ENCODE results near the gene IFNK.

The IFNK gene

DNA sequence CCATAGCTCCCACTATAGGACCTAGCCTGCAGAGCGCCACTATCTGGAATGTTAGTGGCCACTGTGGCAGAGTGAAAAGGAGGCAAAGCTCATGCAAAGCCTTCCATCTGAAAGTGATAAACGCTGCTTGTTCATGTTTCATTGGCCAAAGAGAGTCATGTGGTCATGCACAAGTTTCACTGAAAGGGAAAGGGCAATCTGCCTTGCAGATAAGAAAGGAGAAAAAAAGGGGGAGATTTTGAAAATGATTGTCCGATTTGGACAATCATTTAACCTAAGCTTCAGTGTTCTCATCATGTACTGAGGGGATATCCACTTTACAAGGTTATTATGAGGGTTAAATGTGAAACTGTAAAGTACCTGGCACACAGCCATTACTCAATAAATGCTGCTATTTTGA, 14.6 kb downstream of the IFNK start:
- H3K4me3 ChIP-seq (ENCODE audit: low read length), result no peak overlapping the region
- no peak for TF ChIP-seq ZNF274 (IDR thresholded peaks at IDR 0.05; ENCODE audit: low read depth, low read length)

DNA sequence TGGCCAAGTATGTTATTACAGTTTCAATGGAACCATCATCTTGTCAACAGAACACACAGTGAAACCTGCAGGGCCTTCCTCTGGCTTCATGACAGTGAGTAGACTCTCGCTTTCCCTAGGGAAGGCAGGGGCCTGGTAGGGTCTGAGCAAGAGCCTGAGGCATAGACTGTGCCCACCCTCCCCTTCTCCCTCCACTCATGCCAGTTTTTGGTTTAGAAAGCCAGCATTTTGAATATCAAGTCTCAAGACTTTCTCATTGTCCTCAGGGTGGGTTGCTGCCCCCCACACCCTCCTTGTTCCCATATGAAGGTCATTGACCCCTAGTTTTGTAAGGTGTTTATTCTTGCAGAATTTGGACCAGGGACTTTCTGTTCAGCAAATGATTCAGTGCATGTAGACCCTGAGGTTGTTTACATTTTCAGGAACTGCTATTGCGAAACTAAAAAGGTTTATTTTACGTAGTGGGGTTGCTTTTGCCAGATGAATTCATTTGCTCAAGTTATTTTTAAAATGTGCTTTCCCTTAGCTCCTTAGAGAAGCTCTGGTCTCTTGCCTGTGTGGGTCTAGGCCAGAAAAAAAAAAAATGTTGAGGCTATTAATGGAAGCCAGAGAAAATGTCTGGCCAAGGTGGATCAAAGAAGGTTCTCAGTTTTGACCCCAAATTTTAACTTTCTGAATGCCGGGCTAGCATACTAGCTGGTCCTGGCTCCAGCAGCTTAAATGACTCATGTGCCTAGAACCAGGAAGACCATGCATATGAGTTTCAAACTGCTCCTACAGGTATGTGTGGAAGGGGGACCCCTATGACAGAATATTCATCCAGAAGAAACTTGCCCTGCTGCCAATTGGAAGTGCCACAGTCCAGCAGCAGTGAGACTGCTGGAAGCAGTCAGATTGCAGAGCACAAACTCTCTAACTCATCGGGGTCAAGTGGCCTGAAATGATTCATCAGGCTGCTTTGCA, 15.7 kb downstream of the IFNK start:
- TF ChIP-seq ZNF274 (IDR thresholded peaks at IDR 0.05; ENCODE audit: low read depth, low read length), result no peak
- no peak overlapping the region for H3K4me3 ChIP-seq (ENCODE audit: low read length)

DNA sequence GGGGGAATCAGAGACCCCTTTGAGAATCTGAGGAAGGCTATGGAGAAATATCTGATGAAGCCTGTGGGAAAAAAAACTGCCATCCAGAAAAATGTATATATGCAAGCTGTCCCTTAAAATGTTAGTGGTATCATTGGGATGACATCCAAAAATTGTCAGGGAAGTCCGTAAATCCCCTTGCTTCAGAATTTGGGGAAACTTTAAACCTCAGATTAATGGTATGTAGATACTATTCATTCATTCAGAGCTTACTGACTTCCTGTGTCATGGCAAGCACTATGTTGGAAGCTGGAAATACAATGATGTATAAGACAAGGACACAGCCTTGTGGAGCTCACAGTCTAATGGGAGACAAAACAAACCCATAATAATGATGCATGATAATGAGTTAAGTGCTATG, 16.4 kb downstream of the IFNK start:
- no peak for TF ChIP-seq ZNF274 (IDR thresholded peaks at IDR 0.05; ENCODE audit: low read depth, low read length)
- H3K4me3 ChIP-seq (ENCODE audit: low read length), result no peak overlapping the region

DNA sequence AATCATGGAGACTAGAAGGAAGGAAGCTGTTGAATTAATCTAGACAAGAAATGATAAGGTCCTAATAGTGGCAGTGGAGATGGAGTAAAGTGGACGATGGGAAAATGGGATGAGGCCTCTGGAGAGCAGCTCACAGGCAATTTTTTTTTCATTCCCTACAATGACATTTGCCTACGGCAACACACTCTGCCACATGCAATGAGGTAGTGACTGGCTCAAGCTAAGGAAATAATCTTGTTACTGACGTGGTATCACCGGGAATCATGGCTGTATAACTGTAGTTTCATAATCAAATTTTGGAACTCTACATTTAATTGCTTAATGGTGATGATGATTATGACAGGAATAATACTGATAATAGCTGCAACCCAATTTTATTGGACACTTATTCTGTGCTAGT, 17.6 kb downstream of the IFNK start:
- no peak for TF ChIP-seq ZNF274 (IDR thresholded peaks at IDR 0.05; ENCODE audit: low read depth, low read length)
- no peak overlapping the region for H3K4me3 ChIP-seq (ENCODE audit: low read length)

DNA sequence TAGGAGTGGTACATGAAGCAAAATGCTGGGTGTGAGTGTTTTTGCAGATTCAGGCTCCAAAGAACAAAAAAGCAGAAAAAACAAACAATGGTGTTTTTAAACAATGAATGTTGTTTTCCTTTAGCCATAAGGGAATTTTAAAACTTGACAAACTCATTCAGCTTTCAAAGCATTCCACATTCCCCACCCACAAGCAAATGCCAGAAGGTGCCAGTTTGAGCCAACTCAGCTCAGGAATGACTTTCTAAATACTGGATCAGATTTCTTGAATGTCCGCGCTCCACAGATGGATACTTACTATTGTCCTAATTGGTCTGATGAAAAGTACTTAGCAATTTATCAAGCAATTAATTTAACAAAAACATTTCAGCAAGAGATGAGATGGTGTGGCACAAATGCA, 18.4 kb downstream of the IFNK start:
- no peak overlapping the region for H3K4me3 ChIP-seq (ENCODE audit: low read length)
- no peak for TF ChIP-seq ZNF274 (IDR thresholded peaks at IDR 0.05; ENCODE audit: low read depth, low read length)

DNA sequence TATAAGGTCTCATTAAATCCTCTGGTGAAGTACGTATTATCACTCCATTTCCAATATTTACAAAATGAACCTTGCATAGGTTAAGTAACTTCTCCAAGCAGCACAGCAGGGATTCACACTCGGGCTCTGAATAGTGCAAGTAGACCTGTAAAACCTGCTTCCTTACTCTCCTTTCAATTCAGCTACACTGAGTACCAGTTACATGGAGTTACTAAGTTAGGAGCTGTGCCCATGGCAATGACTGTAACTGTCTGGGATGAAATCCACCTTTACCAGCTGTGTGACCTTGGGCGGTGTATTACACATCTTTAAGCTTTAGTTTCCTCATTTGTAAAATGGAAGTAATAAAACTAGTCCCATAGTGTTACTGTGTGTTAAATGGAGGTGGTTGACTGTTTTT, 21.4 kb downstream of the IFNK start:
- no peak for TF ChIP-seq ZNF274 (IDR thresholded peaks at IDR 0.05; ENCODE audit: low read depth, low read length)
- H3K4me3 ChIP-seq (ENCODE audit: low read length), result no peak overlapping the region

DNA sequence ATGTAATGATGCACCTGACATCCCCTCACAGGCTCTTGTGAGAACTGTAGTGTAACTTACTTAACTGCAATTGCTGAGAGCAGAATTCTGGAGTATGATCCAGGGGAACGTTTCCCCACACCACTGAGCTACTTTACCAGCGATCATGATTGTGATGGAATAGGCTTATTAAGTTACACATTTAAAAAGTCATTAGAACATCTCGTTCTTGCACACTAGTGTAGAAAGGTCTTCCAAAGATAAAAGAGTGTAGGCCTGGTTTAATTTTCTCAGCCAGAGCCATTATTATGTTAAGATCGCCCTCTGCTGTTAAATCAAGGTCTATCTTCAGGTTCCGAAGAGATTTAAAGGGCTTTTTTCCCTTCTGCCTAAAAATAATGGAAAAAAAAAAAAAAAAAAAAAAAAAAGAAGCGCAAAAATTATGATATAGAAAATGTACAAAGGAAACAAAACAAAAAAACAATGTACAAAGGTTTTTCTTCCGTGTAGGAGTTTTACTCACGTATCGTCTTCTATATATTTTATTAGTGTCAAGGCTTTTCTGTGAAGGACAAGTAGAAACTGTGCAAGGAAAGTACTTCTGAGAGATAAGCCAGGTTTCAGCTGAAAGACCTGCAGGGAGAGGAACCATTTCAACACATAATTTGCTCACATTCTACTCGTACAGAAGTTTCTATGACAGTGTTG, 24.1 kb downstream of the IFNK start:
- no peak for TF ChIP-seq ZNF274 (IDR thresholded peaks at IDR 0.05; ENCODE audit: low read depth, low read length)
- no peak overlapping the region for H3K4me3 ChIP-seq (ENCODE audit: low read length)

DNA sequence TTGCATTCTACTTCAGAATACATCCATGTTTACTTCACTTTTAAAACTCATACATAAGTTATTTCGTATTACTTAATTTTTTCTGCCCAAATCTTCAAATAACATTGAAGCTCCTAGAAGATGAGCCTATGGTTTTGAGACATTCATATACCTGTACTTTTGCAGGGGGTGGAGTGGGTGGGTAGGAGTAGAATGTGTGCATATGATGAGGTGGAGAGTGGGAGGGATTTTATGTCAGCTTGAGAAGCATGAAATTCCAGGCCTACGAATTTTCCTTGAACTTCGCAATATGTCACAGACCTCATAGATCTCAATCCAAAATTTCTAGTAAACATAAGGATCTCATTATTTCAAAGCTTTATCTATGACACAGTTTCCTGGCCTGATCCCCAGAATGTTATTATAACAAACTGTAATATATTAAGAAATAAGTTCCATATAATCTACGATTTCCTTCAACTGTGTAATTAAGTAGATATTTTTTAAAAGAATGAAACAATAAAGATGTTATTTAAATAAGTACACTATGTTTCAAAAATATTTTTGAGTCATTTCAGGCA, 25.2 kb downstream of the IFNK start:
- no peak overlapping the region for H3K4me3 ChIP-seq (ENCODE audit: low read length)
- TF ChIP-seq ZNF274 (IDR thresholded peaks at IDR 0.05; ENCODE audit: low read depth, low read length), result no peak

DNA sequence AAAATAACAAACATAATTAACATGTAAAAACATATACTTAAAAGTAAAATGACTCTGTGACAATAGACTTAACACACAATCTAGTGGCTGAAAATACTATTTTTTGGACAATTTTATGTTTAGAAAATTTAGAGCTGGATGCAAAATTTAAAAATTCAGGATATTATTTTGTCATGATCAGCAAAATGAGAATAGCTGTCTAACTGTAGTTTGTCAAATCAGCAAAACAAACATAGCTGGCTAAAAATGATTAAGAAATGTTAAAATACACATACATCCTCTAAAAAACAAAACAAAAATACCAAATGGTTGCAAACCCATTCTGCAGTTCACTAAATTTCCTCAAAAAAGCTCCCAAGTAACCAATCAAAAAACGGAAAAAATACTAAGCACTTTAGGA, 30.6 kb downstream of the IFNK start:
- no peak overlapping the region for H3K4me3 ChIP-seq (ENCODE audit: low read length)
- no peak for TF ChIP-seq ZNF274 (IDR thresholded peaks at IDR 0.05; ENCODE audit: low read depth, low read length)

DNA sequence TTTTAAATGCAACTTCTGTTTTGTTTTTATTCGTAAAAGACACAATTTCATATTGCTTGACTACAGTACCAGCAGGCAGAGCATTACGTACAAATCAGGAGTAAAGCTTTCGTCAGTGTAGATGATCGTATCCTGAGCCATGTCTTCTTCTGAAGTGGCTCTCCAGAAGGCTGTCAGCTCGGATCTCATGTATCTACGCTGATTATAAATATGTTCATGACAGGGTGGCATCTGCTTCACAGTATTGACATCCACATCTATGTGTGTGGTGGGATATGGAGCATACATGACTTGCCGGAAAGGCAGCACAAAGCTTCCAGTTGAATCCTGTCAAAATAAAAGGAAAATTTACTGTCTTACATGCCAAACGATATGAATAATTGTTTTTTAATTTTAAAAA, 32.4 kb downstream of the IFNK start:
- no peak overlapping the region for H3K4me3 ChIP-seq (ENCODE audit: low read length)
- no peak for TF ChIP-seq ZNF274 (IDR thresholded peaks at IDR 0.05; ENCODE audit: low read depth, low read length)

DNA sequence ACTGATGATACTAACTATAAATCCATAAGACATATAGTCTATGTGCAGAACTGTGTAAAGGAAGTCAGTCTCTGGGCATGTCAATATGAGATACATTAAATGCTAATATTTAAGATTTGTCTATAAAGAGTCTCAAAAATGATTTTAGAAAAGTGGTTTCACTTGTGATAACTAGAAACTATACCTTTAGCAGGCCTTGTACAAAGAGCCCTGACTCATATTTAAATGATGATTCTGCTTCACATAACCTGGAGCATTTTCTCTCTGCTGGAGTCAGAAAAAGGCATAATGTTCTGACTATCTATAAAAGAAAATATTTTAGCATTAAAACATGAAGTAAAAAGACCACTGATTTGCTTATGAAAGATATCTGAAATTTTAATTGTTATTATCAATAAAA, 34.2 kb downstream of the IFNK start:
- no peak for TF ChIP-seq ZNF274 (IDR thresholded peaks at IDR 0.05; ENCODE audit: low read depth, low read length)
- H3K4me3 ChIP-seq (ENCODE audit: low read length), result no peak overlapping the region

DNA sequence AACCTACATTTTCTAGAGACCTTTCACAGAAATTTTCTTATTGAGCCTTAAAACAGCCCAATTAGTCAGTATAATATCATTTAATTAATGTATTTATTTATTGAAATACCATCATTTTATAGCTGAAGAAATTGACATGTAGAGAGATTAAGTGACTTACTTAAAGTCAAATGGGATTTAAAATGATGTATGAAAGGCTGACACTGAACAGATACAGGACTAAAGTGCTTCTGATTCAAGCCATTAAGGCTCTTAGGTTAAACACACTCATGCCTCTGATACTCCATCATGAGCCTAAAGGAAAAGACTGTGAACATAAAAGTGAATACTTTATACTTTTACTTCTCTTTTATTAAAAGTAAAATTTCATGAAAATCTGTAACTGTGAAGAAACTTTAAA, 36.4 kb downstream of the IFNK start:
- no peak for TF ChIP-seq ZNF274 (IDR thresholded peaks at IDR 0.05; ENCODE audit: low read depth, low read length)
- no peak overlapping the region for H3K4me3 ChIP-seq (ENCODE audit: low read length)

DNA sequence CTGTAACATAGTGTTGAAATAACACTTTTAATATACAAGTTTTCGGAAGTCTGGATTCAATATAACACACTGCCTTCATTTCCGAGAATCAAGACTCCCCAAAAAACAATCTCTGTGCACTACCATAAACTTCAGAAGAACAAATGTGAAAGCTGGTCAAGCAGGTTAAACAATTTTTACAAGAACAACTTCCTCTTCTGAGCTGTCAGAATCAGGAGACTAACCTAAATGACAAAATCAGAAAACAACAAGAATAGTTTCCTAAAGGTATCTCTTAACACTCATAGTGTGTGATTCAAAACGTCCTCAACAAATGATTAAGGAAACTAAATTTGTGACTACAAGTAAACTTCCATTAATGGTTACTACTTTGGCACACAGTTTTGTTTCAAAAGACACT, 37.6 kb downstream of the IFNK start:
- TF ChIP-seq ZNF274 (IDR thresholded peaks at IDR 0.05; ENCODE audit: low read depth, low read length), result no peak
- no peak overlapping the region for H3K4me3 ChIP-seq (ENCODE audit: low read length)

DNA sequence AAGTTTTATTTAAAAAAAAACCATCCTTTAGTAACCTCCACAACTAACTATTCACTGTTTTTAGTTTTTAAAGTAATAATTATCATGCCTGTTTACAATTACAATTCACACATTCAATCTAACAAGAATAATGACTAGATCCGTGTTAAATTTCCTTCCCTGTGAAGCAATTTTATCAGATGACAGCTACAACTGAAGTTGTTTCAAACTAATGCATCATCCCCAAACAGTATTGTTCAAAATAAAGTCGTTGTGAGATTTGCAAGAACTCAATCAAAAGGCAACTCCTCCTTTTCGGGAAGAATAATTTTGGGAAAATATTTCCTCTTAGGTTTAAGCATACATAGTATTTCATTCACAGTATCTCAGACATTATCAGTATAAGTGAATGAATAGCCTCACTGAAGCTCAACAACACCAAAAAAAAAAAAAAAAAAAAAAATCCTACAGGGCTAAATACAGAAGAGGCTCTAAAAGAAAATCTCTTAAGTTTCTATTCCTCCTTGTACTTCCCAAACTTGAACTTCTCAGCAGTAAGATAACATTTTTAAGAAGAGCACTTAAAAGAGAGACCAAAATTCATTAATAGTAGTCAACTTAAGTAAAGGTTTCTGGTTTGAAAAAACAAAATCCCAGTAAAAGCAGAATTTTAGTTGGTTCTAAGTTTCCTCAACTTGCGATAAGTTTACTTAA, 39.8 kb downstream of the IFNK start:
- no peak for TF ChIP-seq ZNF274 (IDR thresholded peaks at IDR 0.05; ENCODE audit: low read depth, low read length)
- no peak overlapping the region for H3K4me3 ChIP-seq (ENCODE audit: low read length)

Measured in GM08714 (cell line).